ENCODE results near the gene RASSF1.
A peak's percentile ranks its signal among the peaks of the same experiment; 100 is the strongest.

The RASSF1 gene

GRCh38 chr3:50340448-50341329, at the start of gene RASSF1:
TSS of gene RASSF1 (minus strand) at chr3:50340836. CDS start at chr3:50340805, 31 bp downstream.
- peak in 1 of 2 donors; percentile 71 for DNase-seq (ENCODE audit: low read depth in 2 of 2)

GRCh38 chr3:50389414-50389767, 48.8 kb upstream of the RASSF1 start:
- no peak for DNase-seq (ENCODE audit: low read depth in 2 of 2)

GRCh38 chr3:50388720-50389413, 48.2 kb upstream of the RASSF1 start:
- DNase-seq (ENCODE audit: low read depth in 2 of 2): no peak

- DNase-seq (ENCODE audit: low read depth in 2 of 2): no peak
Measured at GRCh38 chr3:50388016-50388719, 47.5 kb upstream of the RASSF1 start.

- DNase-seq (ENCODE audit: low read depth in 2 of 2): no peak
Measured at GRCh38 chr3:50385754-50386153, 45.1 kb upstream of the RASSF1 start.

DNA sequence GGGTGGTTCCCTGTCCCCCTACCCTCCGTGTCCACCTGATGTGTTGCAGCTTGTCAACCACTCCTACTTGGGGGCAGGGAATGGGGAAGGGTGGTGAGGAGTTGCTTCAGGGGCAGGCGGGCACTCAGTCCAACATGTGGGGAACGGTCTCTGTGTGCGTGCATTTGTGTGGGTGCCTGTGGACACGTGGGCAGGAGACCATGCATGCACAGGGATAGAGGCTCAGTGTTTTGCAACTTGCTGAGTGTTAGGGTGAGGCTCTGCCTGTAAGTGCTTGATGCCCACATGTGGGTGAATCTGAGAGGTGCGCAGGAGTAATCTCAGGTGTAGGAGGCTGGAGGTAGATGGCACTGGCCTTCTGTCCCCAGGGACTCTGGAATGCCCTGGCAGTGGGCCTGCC, 43.1 kb upstream of the RASSF1 start:
- no peak for DNase-seq (ENCODE audit: low read depth in 2 of 2)

DNA sequence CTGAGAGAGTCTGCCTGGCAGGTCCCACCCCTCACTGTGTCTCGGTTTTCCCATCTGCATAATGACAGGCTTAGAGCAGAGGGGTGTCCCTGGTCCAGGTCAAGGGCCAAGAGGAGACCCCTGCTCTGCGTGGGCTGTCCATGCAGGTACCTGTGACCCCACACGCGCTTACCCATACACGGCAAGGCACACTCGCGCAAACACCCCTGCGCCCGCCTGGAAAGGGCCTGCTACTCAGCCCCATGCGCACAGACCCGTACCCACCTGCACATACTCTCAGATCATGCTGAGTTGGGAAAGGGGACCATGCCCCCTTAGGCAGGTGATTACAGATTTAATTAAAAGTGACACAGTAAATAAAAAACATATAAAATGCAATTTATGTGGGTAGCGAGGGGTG, 42.1 kb upstream of the RASSF1 start:
- DNase-seq (ENCODE audit: low read depth in 2 of 2): no peak

- no peak for DNase-seq (ENCODE audit: low read depth in 2 of 2)
Measured at GRCh38 chr3:50381383-50381782, 40.7 kb upstream of the RASSF1 start.

DNA sequence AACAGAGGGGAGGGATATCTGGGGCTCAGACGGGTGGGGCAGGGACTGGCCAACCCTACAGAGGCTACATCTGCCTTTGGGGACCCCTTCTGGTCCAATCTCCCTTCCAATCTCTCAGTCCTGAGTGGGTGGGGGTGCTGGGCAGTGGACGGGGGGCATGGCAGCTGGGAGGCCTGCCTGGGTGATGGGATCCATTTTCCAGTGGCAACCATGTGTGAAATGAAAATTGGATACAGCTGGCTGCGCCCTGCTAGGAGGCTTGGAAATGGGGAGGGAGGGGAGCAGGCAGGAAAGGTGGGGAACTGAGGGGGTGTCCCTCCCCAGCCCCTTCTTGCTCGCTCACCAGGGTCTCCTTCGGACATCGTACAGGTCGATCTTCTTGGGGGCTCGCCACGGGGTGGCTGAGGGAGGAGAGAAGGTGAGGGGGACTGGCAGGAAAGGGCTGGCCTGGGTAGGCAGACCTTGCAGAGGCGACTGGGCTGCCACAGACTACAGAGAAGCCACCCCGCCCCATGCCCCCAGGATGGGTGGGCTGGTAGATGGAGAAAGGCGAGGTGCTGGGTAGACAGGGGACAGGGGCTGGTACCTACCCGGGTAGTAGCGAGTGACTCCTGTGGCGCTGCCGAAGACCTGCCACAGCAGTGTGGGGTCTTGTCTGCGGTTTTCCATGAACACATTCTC, 39.9 kb upstream of the RASSF1 start:
- DNase-seq (ENCODE audit: low read depth in 2 of 2): no peak

GRCh38 chr3:50378757-50379156, 38.1 kb upstream of the RASSF1 start:
- no peak for DNase-seq (ENCODE audit: low read depth in 2 of 2)

DNA sequence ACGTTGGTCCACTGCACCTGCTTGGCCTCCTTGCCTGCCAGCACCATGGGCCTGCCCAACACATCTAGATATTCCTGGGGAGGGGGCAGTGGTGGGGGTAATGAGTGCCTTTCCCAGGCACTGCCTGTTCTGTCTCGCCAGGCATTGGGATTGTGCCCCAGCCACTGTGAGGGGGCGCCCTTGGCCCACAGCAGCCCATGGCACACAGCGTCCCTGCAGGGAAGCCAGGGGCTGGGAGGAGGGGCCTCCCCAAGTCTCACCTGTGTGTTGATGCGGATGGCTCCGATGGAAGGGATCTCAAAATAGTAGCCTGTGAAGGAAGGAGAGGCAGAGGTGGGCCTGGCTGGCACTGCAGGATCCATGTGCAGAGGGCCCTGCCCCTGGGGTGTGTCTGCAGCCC, 37.4 kb upstream of the RASSF1 start:
- DNase-seq (ENCODE audit: low read depth in 2 of 2): no peak

DNA sequence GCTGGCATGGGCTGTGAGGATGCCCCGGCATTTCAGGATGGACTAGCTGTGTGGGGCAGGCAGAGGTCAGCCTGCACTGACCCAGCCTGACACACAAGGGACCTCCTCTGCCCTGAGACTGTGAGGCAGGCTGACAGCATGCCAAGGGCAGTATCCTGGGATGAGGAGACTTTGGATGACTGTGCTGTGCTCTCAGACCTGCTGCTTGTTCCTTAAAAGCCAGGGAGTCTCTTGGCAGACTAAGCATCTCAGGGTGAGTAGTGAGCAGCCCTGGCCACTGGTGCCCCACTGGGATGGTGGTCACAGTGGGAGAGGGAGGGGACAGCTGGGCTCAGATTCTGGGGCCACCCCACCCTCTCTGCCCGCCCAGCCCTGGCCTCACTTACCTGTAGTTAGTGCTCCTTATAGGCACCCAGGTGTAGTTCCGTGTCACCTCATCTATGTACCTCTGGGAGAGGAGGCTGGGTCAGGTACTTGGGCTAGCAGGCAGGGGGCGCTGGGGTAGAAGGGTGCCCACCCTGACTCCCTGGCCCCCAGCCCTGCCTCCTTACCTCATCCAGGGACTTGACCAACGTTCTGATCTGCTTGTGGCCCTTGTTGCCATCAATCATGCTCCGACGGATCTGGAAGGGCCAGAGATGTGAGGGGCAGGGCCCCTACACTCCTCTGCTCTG, 34.8 kb upstream of the RASSF1 start:
- no peak for DNase-seq (ENCODE audit: low read depth in 2 of 2)

GRCh38 chr3:50374363-50375257, 34.0 kb upstream of the RASSF1 start:
- no peak for DNase-seq (ENCODE audit: low read depth in 2 of 2)

- DNase-seq (ENCODE audit: low read depth in 2 of 2): no peak
Measured at GRCh38 chr3:50373146-50374051, 32.8 kb upstream of the RASSF1 start.

DNA sequence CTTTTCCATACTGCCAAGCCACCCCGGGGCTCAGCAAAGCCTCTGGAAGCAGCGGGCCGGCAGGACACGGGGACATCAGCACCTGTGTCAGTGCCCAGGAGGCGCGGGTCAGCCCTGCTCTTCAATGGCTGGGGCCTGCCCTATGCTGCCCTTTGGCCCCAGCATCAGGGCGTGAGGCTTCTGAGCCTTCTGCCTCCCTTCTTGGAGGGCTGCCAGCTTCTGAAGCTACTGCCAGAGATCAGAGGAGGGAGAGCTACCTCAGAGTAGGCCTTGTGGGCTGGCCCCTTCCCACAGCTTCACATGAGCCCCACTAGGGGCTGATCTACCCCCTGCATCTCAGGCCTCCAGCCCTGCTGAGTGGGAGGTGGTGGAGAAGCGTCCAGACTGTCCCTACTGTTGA, 31.7 kb upstream of the RASSF1 start:
- DNase-seq (ENCODE audit: low read depth in 2 of 2): no peak

DNA sequence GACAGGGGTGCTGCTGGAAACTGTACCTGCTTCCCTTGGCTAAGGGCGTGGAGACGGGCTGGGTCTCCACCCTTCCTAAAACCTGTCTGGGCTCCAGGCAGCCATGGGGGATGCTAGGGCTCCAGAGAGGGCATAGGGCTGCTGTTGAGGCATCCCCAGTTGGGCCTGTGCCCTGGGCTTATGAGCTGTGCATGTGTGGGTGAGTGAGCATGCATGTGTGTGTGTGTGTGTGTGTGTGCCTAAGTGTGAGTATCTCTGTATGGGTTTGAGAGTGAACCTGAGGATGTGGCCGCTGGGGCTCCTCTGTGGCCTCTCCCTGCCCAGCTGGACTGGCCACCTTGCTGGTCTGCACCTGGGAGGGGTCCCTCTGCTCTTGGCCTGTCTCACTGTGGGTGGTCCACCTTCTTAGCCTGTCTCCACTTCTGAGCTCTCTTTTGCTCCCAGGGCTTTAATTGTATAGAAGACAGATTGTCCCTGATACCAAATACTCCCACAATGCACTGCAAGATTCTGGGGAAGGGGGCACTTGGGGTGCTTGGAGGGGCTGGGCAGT, 30.6 kb upstream of the RASSF1 start:
- DNase-seq (ENCODE audit: low read depth in 2 of 2): no peak

GRCh38 chr3:50370594-50370993, 30.0 kb upstream of the RASSF1 start:
- DNase-seq (ENCODE audit: low read depth in 2 of 2): no peak

GRCh38 chr3:50369012-50369670, 28.5 kb upstream of the RASSF1 start:
- DNase-seq (ENCODE audit: low read depth in 2 of 2): no peak

DNA sequence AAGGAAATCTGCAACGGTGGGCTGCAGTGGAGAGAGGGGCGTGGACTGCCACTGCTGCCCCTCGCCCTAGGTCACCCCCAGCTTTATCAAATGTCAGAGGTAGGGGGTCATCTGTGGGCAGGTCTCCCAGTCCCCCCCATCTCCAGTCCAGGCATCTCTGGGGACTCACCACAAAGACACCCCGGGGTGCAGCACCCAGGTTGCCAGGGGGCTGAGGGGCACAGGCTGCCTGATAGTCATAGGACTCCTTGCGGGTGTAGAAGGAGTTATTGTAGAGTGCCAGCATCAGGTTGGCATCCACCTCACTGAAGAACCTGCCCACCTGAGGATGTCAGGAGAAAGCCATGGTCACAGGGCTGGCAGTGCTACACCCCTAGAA, 25.2 kb upstream of the RASSF1 start:
- DNase-seq (ENCODE audit: low read depth in 2 of 2): no peak

Data from activated CD4-positive, alpha-beta T cell treated with anti-CD3 and anti-CD28 coated beads for 24 hours (primary cell).